CD4-positive, alpha-beta T cell (primary cell): Measurements from ENCODE around the gene FYCO1. TPM values are rescaled to one million over a fixed set of nuclear protein-coding genes. Genes with fewer than 3 reads are reported as not detected.

Experiments
- ATAC-seq: fragments of 200-7000 bp; cut with Tn5 transposase; one replicate; pipeline ENCODE4 v1.10.0; 2022; ENCODE audit warnings: mild to moderate bottlenecking; ENCODE audit not compliant: poor library complexity
- CTCF ChIA-PET: fragments of 350-600 bp; sonication (Branson Sonifier 250); formaldehyde crosslinking; loops from one replicate; lab custom pipeline; 2021; ENCODE audit warnings: antibody characterized with exemption, inconsistent platforms; lab: Charles Lee
- POLR2A ChIA-PET: fragments of 350-600 bp; sonication (Branson Sonifier 250); formaldehyde crosslinking; loops from one replicate; lab custom pipeline; 2021; ENCODE audit warnings: antibody characterized with exemption, inconsistent platforms; lab: Charles Lee
- DNase-seq, 14 experiments: peaks; one replicate each; pipeline ENCODE4 v3.0.0-alpha.2; 2013 to 2020; ENCODE audit warnings: mixed read lengths in 2 of 14
- H3K27ac ChIP-seq, 2 donors: one replicate each; pipeline versions ENCODE4 v1.5.1 to v1.7.0; 2013; ENCODE audit warnings: low read length in 2 of 2, low read depth in 1 of 2, mild to moderate bottlenecking in 1 of 2
- H3K27me3 ChIP-seq, 2 experiments: 1 replicate in 1 of 2; 2 replicates in 1 of 2; pipeline versions ENCODE4 v1.6.1 to v1.7.0; 2013; ENCODE audit warnings: low read length in 2 of 2, control low read depth in 1 of 2, mild to moderate bottlenecking in 1 of 2, moderate library complexity in 1 of 2; ENCODE audit not compliant: insufficient read depth in 2 of 2, control insufficient read depth in 1 of 2
- H3K36me3 ChIP-seq: one replicate; pipeline ENCODE4 v1.6.1; 2013; ENCODE audit warnings: low read length, control low read depth; ENCODE audit not compliant: insufficient read depth
- H3K4me1 ChIP-seq: one replicate; pipeline ENCODE4 v1.6.1; 2013; ENCODE audit warnings: low read length, control low read depth; ENCODE audit not compliant: insufficient read depth
- H3K4me3 ChIP-seq: one replicate; pipeline ENCODE4 v1.5.1; 2013; ENCODE audit warnings: mild to moderate bottlenecking, low read length, moderate library complexity
- H3K9me3 ChIP-seq, 2 experiments: 1 replicate in 1 of 2; 2 replicates in 1 of 2; pipeline versions ENCODE4 v1.6.1 to v1.7.0; 2013; ENCODE audit warnings: low read length in 2 of 2, mild to moderate bottlenecking in 2 of 2, control low read depth in 1 of 2, moderate library complexity in 1 of 2; ENCODE audit not compliant: control insufficient read depth in 1 of 2, insufficient read depth in 1 of 2
- H3K27ac Mint-ChIP-seq: one replicate; pipeline ENCODE4 v1.8.0; 2020; ENCODE audit warnings: mixed read lengths
- H3K27me3 Mint-ChIP-seq: one replicate; pipeline ENCODE4 v1.8.0; 2021; ENCODE audit warnings: mixed read lengths
- H3K36me3 Mint-ChIP-seq: one replicate; pipeline ENCODE4 v1.8.0; 2021; ENCODE audit warnings: low read depth, mixed read lengths
- H3K4me1 Mint-ChIP-seq: one replicate; pipeline ENCODE4 v1.8.0; 2021; ENCODE audit warnings: low read depth, mixed read lengths
- H3K4me3 Mint-ChIP-seq: one replicate; pipeline ENCODE4 v1.8.0; 2020; ENCODE audit warnings: mild to moderate bottlenecking, mixed read lengths
- H3K9me3 Mint-ChIP-seq: one replicate; pipeline ENCODE4 v1.8.0; 2020; ENCODE audit warnings: mixed read lengths
- intact Hi-C, 2 experiments: fragments of 100-400 bp; cut with DNase I in 1 of 2; cut with micrococcal nuclease in 1 of 2; formaldehyde crosslinking; loops; one replicate each; pipeline versions ENCODE4 v1.15.1 to v1.9.0; 2023 to 2025; cut with DNase I, micrococcal nuclease
- total RNA-seq, 174 experiments: library from RNA in 2 of 174; stranded (reverse) in 2 of 174; gene quantifications; one replicate each; pipeline ENCODE4 v1.2.3 and lab custom pipeline; 2021 to 2026
- TF ChIP-seq, protein P1 (sequence below): fragments of 200-600 bp; IDR thresholded peaks from one replicate; pipeline ENCODE4 v1.8.0; 2022; ENCODE audit warnings: antibody characterized with exemption, mild to moderate bottlenecking

Gene FYCO1
- total RNA-seq, 2 experiments from 2014 or later: 17.4 to 20.1 TPM

DNA sequence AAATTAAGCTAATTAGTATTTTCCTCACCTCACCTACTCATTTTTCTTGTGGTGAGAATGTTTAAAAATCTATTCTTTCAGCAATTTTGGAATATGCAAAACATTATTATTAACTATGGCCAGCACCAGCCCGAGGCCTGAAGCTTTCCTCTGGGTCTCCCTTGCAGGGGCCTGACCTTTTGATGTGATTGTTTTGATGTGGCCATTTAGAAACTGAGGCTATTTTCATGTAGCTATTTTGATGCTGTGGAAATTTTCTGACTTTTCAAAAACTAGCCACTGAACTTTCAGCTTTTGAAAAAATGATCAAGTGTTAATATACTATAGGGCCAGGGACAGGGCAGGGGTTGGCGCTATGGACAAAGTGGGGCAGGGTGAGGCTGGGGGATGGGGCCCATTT is 117.5 kb downstream of the FYCO1 start:
- no peaks in the 10 kb centered on the region for H3K36me3 ChIP-seq
- no peak overlapping the region for H3K4me3 ChIP-seq
- no peak overlapping the region for H3K4me3 Mint-ChIP-seq
- CTCF ChIA-PET: no interaction called here
- H3K27me3 ChIP-seq: no peaks in the 10 kb centered on the region
- H3K27me3 Mint-ChIP-seq: no peaks in the 10 kb centered on the region
- H3K36me3 Mint-ChIP-seq: no peaks in the 10 kb centered on the region
- peaks cover 22% of the 10 kb centered on the region for H3K4me1 ChIP-seq
- ATAC-seq: no peak
- peaks cover 4% of the 10 kb centered on the region for H3K9me3 Mint-ChIP-seq
- TF ChIP-seq, protein P1, sequence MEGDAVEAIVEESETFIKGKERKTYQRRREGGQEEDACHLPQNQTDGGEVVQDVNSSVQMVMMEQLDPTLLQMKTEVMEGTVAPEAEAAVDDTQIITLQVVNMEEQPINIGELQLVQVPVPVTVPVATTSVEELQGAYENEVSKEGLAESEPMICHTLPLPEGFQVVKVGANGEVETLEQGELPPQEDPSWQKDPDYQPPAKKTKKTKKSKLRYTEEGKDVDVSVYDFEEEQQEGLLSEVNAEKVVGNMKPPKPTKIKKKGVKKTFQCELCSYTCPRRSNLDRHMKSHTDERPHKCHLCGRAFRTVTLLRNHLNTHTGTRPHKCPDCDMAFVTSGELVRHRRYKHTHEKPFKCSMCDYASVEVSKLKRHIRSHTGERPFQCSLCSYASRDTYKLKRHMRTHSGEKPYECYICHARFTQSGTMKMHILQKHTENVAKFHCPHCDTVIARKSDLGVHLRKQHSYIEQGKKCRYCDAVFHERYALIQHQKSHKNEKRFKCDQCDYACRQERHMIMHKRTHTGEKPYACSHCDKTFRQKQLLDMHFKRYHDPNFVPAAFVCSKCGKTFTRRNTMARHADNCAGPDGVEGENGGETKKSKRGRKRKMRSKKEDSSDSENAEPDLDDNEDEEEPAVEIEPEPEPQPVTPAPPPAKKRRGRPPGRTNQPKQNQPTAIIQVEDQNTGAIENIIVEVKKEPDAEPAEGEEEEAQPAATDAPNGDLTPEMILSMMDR: no peak
- no peak overlapping the region for H3K27ac Mint-ChIP-seq
- H3K27ac ChIP-seq: no peak overlapping the region
- intact Hi-C loops: no loop called here
- H3K9me3 ChIP-seq: no peaks in the 10 kb centered on the region
- peaks cover 32% of the 10 kb centered on the region for H3K4me1 Mint-ChIP-seq
- POLR2A ChIA-PET: no interaction called here
- no peak for DNase-seq

DNA sequence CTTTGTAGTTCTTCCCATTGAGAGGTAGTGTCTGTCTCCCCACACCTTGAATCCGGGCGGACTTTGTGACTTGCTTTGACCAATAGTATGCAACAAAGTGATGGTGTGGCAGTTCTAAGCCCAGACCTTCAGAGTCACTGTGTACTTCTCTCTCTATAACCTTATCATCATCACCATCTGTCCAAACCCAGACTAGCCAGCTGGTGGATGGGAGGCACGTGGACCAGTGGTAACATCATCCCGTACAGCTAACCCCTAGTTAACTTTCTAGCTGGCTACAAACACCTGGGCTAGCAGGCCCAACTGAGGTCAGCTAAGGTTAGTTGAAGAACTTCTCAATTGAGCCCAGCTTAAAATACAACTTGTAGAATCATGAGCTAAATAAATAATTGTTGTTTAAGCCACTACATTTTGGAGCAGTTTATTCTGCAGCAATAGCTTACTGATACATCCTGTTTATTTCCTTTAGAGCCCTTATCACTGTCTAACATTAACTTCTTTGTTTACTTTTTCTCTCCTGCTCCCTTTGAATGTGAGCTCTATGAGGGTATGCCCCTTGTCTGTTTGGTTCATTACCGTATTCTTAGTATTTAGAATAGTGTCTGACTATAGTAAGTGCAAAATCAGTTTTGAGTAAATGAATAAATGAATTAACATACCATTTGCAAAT is 120.8 kb downstream of the FYCO1 start:
- POLR2A ChIA-PET: interaction anchor here (1.0 kb wide), 1 partner anchor 32 kb away, joined by 3 read pairs; no protein-coding TSS in a partner anchor
- TF ChIP-seq, protein P1: no peak
- H3K36me3 ChIP-seq: no peaks in the 10 kb centered on the region
- H3K27me3 ChIP-seq: no peaks in the 10 kb centered on the region
- intact Hi-C loops: loop anchor here in 1 of 2 experiments (5.0 kb wide), 1 partner anchor 42 kb away; no protein-coding TSS in a partner anchor
- Mint-ChIP-seq H3K4me1 (peaks cover 45% of the 10 kb centered on the region), H3K27ac (no peak overlapping the region), H3K9me3 (peaks cover 4% of the 10 kb centered on the region), H3K27me3 (no peaks in the 10 kb centered on the region), H3K36me3 (no peaks in the 10 kb centered on the region), H3K4me3 (no peak overlapping the region)
- DNase-seq (no peak), ATAC-seq (no peak)
- no peak overlapping the region for H3K4me3 ChIP-seq
- no peak overlapping the region for H3K27ac ChIP-seq
- no peaks in the 10 kb centered on the region for H3K9me3 ChIP-seq
- CTCF ChIA-PET: interaction anchor here (1.4 to 1.8 kb wide), 2 partner anchors 8 to 10 kb away, joined by 3 to 4 read pairs; no protein-coding TSS in a partner anchor
- H3K4me1 ChIP-seq: peaks cover 21% of the 10 kb centered on the region

DNA sequence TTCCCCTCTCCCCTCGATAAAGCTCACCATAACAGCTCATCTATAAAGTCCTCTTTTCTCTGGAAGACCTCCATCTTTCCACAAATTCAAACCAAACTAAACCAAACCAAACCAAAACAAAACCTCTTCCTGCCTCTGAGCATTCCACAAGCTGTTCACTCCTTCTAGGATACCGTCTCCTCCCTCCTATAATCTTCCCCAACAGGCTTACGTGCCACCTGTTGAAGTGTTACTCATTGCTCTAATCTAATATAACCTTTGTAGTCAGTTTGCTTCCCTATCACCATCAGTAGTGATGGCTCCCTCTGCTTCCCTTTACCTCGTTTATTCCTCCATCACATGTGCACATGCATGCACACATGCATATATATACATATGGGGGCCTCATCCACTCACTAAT is 122.0 kb downstream of the FYCO1 start:
- Mint-ChIP-seq H3K36me3 (no peaks in the 10 kb centered on the region), H3K27me3 (no peaks in the 10 kb centered on the region), H3K4me1 (peaks cover 48% of the 10 kb centered on the region), H3K27ac (no peak overlapping the region), H3K4me3 (no peak overlapping the region), H3K9me3 (peaks cover 4% of the 10 kb centered on the region)
- peaks cover 30% of the 10 kb centered on the region for H3K4me1 ChIP-seq
- TF ChIP-seq, protein P1: no peak
- DNase-seq (no peak), ATAC-seq (no peak)
- H3K27me3 ChIP-seq: no peaks in the 10 kb centered on the region
- no peak overlapping the region for H3K4me3 ChIP-seq
- intact Hi-C loops: loop anchor here in 1 of 2 experiments (5.0 kb wide), 1 partner anchor 44 kb away; no protein-coding TSS in a partner anchor
- no peak overlapping the region for H3K27ac ChIP-seq
- no peaks in the 10 kb centered on the region for H3K36me3 ChIP-seq
- ChIA-PET CTCF (interaction anchor here (1.3 kb wide), 1 partner anchor 139 kb away, joined by 3 read pairs; no protein-coding TSS in a partner anchor), POLR2A (no interaction called here)
- no peaks in the 10 kb centered on the region for H3K9me3 ChIP-seq
